ENCODE data around the gene TTC9B.

The TTC9B gene

DNA sequence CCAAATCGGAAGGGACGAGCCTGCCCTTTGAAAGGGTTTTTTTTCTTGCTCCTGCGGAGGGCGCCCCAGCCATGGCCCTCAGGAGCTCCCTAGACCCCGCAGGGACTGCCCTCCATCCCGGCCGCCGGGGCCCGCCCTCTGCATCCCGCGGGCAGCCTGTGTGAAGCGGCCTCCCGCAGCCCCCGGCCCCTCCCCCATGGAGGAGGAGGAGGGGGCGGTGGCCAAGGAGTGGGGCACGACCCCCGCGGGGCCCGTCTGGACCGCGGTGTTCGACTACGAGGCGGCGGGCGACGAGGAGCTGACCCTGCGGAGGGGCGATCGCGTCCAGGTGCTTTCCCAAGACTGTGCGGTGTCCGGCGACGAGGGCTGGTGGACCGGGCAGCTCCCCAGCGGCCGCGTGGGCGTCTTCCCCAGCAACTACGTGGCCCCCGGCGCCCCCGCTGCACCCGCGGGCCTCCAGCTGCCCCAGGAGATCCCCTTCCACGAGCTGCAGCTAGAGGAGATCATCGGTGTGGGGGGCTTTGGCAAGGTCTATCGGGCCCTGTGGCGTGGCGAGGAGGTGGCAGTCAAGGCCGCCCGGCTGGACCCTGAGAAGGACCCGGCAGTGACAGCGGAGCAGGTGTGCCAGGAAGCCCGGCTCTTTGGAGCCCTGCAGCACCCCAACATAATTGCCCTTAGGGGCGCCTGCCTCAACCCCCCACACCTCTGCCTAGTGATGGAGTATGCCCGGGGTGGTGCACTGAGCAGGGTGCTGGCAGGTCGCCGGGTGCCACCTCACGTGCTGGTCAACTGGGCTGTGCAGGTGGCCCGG is 26.1 kb downstream of the TTC9B start:
- peak overlapping the region; percentile 51 for H3K4me3 ChIP-seq (ENCODE audit: control insufficient read depth, low read depth, low read length)
- TF ChIP-seq, protein P1, sequence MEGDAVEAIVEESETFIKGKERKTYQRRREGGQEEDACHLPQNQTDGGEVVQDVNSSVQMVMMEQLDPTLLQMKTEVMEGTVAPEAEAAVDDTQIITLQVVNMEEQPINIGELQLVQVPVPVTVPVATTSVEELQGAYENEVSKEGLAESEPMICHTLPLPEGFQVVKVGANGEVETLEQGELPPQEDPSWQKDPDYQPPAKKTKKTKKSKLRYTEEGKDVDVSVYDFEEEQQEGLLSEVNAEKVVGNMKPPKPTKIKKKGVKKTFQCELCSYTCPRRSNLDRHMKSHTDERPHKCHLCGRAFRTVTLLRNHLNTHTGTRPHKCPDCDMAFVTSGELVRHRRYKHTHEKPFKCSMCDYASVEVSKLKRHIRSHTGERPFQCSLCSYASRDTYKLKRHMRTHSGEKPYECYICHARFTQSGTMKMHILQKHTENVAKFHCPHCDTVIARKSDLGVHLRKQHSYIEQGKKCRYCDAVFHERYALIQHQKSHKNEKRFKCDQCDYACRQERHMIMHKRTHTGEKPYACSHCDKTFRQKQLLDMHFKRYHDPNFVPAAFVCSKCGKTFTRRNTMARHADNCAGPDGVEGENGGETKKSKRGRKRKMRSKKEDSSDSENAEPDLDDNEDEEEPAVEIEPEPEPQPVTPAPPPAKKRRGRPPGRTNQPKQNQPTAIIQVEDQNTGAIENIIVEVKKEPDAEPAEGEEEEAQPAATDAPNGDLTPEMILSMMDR (conservative IDR thresholded peaks at IDR 0.05; ENCODE audit: control insufficient read depth, insufficient read depth, low read depth, low read length), result no peak
- peak; percentile 20 for DNase-seq (ENCODE audit: low read depth)

DNA sequence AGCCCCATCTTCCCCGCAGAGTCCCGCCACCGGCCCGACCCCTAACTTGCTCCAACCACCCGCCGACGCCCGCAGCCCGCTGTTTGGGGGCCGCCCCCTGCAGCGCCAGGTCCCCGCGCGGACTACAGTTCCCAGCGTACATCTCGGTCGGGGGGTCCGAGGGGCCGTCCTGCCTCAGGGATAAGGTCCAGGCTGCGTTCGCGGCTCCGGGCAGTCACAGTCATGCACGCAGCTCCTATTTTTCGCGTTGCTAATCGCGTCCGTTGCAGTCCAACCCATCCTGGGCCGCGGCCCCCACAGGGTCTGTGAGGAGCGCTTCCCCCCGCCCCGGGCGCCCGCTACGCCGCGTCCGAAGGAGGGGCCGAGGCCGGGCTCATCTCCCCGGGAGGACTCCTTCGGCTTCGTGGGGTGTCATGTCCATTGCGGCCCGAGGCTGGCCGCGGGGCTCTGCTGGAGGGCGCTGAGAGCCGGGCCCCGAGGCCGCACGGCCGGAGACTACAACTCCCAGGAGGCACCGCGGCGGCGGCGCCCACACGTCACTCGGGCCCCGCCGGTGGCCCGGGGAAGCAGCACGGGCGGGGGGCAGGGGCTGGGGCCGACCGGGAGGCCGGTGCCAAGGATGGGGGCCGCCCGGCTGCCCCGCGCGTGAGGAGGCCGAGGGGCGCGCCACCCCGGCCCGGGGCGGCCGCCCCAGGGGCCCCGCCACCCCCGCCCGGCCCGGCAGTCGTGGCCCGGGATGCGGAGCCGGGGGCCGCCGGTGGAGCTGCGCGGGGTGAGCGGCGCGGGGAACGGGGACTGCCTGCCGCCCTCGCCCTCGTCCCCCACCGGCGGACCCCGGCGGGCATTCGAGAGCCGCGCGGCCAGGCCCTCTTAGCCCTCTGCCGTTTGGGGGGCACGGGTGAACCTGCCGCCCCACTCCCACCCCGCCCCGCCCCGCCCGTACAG is 27.0 kb downstream of the TTC9B start, which contains the start of gene MAP3K10:
TSS of gene MAP3K10 (plus strand) at position 536 of the 945 bp plus-strand sequence. CDS start 606 bp downstream, outside the sequence.
- H3K4me3 ChIP-seq (ENCODE audit: control insufficient read depth, low read depth, low read length), result peak within 1 kb of the TSS; percentile 70
- TF ChIP-seq, protein P1 (conservative IDR thresholded peaks at IDR 0.05; ENCODE audit: control insufficient read depth, insufficient read depth, low read depth, low read length), result no peak
- DNase-seq (ENCODE audit: low read depth), result peak; percentile 68

DNA sequence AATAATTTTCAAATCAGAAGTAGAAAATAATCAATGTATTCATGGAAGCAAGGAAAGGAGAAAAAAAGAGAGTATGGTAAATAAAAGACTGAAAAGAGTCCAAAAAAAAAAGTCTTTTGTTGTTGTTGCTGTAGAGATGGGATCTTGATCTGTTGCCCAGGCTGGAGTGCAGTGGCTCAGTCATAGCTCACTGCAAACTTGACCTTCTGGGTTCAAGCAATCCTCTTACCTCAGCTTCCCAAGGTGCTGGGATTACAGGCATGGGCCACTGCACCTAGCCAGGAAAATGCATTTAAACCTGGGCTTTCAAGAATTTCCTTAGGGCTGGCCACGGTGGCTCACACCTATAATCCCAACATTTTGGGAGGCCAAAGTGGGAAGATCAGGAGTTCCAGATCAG is 33.9 kb downstream of the TTC9B start:
- no peak overlapping the region for H3K4me3 ChIP-seq (ENCODE audit: control insufficient read depth, low read depth, low read length)
- TF ChIP-seq, protein P1 (conservative IDR thresholded peaks at IDR 0.05; ENCODE audit: control insufficient read depth, insufficient read depth, low read depth, low read length), result no peak
- DNase-seq (ENCODE audit: low read depth), result no peak

DNA sequence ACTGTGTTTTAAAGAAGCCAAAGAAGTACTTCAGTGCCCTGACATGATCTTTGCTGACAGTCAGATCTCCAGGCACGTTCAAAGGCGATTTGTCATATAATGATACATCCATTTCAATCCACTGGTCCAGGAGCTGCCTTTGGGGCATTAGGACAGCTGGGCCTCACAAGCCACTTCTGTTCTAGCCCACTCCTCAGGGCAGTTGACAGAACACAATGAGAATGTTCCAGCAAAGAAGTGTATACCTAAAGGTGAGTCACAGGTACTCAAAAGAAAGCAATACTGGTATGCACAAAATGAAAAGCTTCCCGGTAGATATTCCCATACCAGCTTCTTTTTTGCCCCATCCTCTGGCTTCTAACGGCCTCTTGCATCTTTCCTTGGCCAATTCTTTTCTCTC is 39.4 kb downstream of the TTC9B start:
- TF ChIP-seq, protein P1 (conservative IDR thresholded peaks at IDR 0.05; ENCODE audit: control insufficient read depth, insufficient read depth, low read depth, low read length), result no peak
- DNase-seq (ENCODE audit: low read depth), result no peak
- H3K4me3 ChIP-seq (ENCODE audit: control insufficient read depth, low read depth, low read length), result no peak overlapping the region

DNA sequence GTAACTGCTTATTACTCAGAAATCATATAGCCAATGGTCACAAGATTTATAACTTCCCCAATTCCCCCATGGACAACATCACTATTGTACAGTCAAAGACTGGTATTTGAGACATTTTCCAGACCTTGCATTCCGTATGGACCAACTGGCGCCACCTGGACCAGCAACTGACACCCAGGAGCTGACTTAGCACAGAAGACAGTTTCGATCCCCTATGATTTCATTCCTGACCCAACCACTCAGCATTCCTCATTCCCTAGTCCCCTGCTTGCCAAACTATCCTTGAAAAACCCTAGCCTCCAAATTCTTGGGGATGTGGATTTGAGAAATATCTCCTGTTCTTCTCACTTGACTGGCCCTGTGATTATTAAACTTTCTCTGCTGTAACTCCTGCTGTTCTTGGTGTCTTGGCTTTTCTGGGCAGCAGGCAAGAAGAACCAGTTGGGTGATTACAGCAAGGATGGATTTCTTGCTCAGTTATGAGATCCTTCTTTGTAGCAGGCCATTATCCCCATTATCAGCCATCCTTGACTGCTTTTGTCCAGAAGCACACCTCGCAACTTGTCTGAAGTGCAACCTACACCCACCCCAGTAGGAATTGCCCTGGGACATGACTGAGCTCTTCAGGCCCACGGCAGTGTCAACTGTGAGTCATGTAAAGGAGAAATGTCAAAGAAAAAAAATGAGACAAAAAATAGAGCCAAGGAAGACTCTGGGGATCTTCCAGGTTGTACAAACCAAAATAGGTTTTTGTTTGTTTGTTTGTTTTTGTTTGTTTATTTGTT is 40.7 kb downstream of the TTC9B start:
- no peak for DNase-seq (ENCODE audit: low read depth)
- no peak overlapping the region for H3K4me3 ChIP-seq (ENCODE audit: control insufficient read depth, low read depth, low read length)
- TF ChIP-seq, protein P1 (conservative IDR thresholded peaks at IDR 0.05; ENCODE audit: control insufficient read depth, insufficient read depth, low read depth, low read length), result no peak

DNA sequence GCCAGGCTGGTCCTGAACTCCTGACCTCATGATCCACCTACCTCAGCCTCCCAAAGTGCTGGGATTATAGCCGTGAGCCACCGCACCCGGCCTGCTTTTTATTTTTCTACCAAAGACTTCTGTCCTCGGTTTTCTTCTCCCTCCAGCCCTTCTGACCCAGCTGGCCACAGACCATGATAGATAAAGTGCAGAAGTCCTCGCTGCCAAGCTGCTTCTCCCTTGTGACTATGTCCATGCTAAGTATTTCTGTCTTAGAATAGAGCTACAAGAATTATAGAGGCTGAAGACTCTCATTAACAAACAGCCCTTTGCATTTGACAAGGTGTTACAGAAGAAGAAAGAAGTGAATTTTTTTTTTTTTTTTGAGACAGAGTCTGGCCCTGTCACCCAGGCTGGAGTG is 42.4 kb downstream of the TTC9B start:
- H3K4me3 ChIP-seq (ENCODE audit: control insufficient read depth, low read depth, low read length), result no peak overlapping the region
- TF ChIP-seq, protein P1 (conservative IDR thresholded peaks at IDR 0.05; ENCODE audit: control insufficient read depth, insufficient read depth, low read depth, low read length), result no peak
- DNase-seq (ENCODE audit: low read depth), result no peak

Data from fibroblast of mammary gland (primary cell).